Dermis blood vessel endothelial cell (primary cell): ENCODE measurements around the gene NDUFAF2. TPM values are rescaled to one million over a fixed set of nuclear protein-coding genes. Genes with fewer than 3 reads are reported as not detected.
"Not testable (repeated sequence)": the region's sequence is repeated elsewhere in the genome, so short reads cannot be mapped to it uniquely, and the experiment has no call there.

ENCODE experiments used
- DNase-seq: peaks from one replicate; pipeline ENCODE4 v3.0.0; 2010
- total RNA-seq: library from RNA; depleted of rRNA; stranded (reverse); fragments of >200 nt; gene quantifications from 2 replicates; pipeline ENCODE4 v1.2.3, GENCODE V29; 2014

The NDUFAF2 gene
- total RNA-seq: 18.1 and 19.2 TPM in 2 replicates

DNA sequence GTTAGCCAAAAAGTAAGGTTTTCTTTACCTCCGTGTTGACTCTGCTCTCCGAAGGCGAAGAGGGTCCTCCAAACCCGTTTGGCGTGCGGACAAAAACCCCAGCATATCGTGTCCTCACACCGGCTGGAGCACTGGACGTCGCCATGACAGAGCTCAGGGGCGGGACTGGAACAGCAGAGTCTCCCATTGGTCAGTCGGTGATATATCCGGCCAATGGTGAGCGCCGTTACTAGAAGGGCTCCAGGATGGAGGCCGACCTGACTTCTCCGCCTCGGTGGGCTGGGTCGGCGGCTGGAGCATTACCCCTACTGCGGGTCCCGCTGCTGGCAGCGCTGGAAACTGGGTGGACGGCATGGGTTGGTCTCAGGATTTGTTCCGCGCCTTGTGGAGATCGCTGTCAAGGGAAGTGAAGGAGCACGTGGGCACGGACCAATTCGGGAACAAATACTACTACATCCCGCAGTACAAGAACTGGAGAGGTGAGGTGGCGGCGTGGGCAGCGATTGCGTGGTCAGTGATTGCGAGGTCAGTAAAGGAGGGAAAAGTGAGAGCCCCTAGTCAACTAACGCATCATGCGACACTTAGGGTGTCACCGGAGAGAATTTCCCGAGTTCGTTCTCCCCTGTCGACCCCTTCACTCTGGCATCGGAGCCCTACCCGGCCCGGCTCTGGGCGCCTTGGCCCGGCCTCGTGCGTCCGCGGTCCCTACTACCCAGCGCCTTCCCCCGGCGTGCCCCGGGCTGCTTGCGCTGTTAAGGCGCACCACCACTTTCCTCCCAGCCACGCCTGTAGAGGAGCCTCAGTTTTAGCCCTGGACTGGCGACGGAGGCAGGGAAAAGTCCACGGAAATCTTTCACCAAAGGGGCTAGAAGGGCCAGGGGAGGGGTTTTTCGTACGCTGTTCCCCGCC lies at the start of gene NDUFAF2, which contains the start of gene ERCC8:
NDUFAF2 (plus strand) TSS at position 302 of the 909 bp plus-strand sequence; CDS start at position 353, 51 bp downstream.
ERCC8 (minus strand) TSS at position 167 of the 909 bp plus-strand sequence; CDS start at position 105, 62 bp downstream.
- peak; percentile 95 for DNase-seq

DNA sequence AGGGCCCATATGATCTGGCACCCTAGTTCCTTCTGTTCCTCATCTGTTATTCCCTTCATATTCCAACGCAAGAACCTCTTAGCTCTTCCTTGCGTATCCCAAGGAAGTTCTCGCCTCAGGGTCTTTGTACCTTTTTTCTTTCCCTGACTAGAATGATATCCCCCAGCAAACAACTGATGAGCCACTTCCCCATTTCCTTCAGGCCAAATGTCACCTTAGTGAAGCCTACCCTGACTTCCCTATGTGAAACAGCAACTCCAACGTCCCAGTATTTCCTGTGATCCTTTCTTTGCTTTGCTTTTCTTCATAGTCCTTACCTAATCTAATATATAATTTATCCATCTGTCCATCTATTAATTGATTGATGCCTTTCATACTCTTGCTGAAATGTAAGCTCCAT lies 48.0 kb upstream of the NDUFAF2 start:
- DNase-seq: no peak

DNA sequence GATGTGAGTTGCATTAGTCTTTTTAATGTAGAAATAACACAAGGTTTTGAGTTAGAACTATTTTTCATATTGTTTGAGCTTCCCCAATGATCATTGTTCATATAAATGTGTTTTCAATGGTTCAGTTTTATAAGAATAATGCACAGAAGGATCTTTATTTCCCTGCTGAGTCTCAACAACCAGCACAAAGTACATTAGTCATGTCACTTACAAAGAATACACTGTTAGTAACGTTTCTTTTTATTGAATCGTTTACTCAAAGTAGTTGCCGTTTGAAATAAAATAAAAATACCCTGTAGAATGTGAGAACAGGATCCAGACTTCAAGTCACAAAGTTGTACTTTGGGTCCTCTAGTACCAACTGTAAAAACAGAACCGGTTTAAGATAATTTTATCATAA lies 41.6 kb upstream of the NDUFAF2 start:
- no peak for DNase-seq

DNA sequence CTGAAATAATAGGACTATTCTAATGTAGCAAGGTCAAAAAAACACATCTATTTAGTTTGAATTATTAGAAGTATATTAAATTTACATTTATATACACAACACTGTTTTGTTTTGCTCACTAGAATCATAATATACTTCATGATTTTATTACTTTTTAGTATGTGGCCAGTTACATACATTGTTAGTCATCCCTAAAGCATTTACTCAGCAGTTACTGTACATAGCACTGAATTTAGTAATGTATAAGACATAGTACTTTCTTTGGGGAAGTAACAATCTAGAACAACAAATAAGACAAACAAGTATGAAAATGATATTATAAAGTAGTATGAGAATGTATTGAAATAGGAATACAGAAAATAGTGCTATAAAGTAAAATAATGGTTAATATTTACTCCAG lies 28.4 kb upstream of the NDUFAF2 start:
- no peak for DNase-seq

DNA sequence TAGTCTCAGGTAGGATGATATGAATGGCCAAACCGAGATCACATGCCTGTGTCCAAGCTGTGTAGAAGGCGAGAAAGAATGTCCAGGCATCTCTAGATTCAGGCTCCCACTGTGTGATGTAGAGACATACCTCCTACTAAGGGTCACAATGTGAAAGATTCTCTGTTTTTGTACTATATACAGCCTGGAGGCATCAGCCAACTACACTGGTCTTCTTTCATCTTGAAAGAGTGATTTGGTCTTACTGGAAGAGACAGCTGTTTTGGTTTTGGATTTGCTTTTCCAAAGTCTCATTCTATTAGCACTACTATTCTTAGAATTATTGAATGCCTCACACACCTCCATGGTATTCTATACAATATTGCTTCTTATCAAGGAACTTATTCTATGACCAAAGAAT lies 26.5 kb upstream of the NDUFAF2 start:
- DNase-seq: no peak

DNA sequence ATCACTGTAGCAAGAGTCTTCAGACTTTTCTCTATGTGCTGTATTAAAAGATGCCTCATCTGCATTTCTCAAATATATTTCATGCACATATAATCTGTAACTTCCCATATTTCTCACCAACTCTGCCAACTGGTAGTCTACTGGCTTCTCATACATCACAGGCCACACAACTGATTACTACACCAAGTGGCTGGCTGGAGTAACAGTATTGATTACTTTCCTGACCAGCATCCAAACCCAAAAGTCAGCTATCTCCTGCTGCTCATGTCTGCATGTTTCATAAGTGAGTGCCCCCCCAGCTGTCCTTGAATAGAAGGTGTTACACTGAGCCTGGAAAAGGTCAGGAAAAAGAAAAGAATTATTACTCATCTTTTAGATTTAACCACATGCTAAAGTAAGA lies 17.6 kb upstream of the NDUFAF2 start:
- no peak for DNase-seq

GRCh38 chr5:60929024-60929423 lies 16.0 kb upstream of the NDUFAF2 start:
- peak; percentile 16 for DNase-seq

GRCh38 chr5:60943624-60944023 lies 1.4 kb upstream of the NDUFAF2 start:
- no peak for DNase-seq

GRCh38 chr5:60945813-60946187 lies 795 bp downstream of the NDUFAF2 start:
- peak; percentile 65 for DNase-seq

GRCh38 chr5:60948738-60949137 lies 3.7 kb downstream of the NDUFAF2 start:
- DNase-seq: no peak

DNA sequence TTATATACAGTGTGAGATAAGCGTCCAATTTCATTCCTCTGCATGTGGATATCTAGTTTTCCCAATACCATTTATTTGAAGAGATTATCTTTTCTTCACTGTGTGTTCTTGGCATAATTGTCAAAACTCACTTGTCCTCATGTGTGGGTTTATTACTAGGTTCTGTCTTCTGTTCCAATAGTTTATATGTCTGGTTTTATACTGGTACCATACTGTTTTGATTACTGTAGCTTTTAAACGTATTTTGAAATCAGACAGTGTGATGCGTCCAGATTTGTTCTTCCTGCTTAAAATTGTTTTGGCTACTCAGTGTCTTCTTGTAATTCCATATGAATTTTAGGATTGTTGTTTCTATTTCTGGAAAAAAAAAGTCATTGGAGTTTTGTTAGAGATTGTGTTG lies 10.2 kb downstream of the NDUFAF2 start:
- DNase-seq: no peak

DNA sequence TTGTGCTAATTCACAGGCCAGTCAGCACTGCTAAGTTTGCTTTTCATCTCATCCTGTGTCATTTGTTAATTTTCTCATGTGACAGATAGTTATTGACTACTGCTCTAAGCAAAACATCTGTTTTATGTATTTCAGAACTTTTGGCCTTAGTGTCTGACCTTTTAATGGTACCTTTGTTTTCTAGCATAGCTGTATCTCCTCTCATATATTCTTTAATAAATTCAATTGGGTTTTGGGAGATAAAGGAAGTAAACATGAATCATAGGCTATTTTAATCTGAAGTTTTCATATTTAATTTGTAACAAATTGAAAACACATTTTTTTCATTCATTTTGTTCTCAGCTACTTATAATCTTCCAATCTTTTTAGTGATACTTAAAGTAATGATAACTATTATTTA lies 13.1 kb downstream of the NDUFAF2 start:
- no peak for DNase-seq

GRCh38 chr5:60958712-60959111 lies 13.7 kb downstream of the NDUFAF2 start:
- DNase-seq: no peak

DNA sequence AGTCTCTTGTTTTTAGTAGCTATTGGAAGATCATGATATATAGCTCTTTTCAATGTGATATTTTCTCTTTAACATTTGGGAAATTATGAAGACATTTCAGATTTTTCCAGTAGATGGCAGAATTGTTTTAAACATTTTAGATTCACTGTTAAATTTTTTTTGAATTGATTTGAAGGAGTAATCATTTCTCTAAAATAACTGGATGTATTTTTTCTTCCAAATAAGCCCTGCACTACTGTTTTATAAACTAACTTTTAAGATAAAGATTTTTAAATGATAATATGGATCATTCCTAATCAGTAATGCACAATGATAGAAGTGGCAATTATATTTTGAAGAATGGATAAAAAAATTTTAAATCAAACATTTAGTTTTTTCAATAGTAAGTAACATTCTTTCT lies 14.2 kb downstream of the NDUFAF2 start:
- peak; percentile 52 for DNase-seq

DNA sequence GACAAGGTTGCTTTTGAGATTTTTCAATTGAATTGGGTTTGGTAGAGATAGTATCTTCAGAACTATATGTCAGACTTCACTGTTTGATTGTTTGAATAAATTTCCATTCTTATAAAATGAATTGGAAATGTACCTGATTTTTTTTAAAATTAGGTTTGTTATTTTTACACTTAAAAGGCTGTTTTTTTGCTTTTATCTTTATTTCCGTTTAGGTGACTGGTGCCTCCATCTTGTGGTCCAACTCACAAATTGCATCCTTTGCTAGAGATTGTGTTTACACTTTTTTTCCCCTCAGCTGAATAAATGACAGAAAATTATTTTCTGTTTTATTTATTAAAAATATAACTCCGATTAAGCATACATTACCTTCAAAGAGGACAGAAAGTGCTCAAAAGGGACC lies 15.6 kb downstream of the NDUFAF2 start:
- DNase-seq: peak; percentile 53

DNA sequence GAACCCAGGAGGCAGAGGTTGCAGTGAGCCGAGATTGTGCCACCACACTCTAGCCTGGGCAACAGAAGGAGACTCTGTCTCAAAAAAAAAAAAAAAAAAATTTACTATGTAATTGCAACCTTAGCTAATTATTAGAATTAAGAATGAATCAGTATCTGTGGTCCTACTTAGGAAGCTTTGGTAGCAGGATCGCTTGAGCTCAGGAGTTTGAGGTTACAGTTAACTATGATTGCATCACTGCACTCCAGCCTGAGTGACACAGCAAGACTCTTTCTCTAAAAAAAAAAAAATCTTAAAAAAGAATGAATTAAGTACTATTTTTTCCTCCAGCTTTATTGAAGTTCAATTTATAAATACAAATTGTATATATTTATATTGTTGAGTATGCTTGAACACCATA lies 16.7 kb downstream of the NDUFAF2 start:
- no peak for DNase-seq

- DNase-seq: no peak
These were observed 27.2 kb downstream of the NDUFAF2 start for GRCh38 chr5:60972231-60972630.

DNA sequence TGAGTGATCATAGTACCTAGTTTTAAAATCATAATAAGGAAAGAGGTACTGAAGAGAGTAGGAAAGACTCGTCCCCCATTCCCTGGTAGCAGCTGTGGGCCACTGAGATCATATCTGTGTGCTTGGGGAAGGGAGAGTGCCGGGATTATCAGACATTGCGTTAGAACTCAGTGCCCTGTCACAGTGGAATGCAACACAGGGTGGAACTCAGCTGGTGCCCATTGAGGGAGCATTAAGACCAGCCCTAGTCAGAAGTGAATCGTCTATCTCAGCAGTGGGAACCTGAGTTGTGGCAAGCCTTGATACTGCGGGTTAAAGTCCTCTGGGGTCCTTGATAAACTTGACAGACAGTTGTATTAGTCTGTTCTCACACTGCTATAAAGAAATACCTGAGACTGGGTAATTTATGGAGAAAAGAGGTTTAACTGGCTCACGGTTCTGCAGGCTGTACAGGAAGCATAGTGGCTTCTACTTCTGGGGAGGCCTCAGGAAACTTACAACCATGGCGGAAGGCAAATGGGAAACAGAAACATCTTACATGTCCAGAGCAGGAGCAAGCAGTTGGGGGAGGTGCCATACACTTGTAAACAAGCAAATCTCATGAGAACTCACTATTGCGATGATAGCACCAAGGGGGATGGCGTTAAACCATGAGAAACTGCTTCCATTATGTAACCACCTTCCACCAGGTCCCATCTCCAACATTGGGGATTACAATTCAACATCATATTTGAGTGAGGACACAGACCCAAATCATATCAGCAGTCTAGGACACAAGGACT lies 33.1 kb downstream of the NDUFAF2 start:
- DNase-seq: no peak

- no peak for DNase-seq
These were observed 34.0 kb downstream of the NDUFAF2 start for GRCh38 chr5:60978968-60979367.

DNA sequence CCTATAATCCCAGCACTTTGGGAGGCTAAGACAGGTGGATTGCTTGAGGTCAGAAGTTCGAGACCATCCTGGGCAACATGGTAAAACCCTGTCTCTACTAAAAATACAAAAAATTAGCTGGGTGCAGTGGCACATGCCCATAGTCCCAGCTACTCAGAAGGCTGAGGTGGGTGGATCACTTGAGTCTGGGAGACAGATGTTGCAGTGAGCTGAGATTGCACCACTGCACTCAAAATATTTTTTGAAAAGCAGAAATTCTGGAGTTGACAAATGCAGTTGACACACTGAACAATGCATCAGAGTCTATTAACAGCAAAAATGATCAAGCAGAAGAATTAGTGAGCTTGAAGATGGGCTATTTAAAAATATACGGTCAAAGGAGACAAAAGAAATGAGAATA lies 35.5 kb downstream of the NDUFAF2 start:
- DNase-seq: no peak

GRCh38 chr5:60982127-60982526 lies 37.1 kb downstream of the NDUFAF2 start:
- DNase-seq: not testable (repeated sequence)

DNA sequence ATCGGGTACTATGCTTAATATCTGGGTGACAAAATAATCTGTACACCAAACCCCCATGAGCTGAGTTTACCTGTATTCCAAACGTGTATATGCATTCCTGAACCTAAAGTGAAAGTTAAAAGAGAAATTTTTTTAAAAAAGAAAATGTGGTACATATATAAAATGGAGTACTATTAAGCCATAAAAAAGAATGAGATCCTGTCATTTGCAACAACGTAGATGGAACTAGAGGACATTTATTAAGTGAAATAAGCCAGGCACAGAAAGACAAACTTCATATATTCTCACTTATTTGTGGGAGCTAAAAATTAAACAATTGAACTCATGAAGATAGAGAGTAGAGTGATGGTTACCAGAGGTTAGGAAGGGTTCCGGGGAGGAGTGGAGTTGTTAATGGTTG lies 44.8 kb downstream of the NDUFAF2 start:
- DNase-seq: no peak

DNA sequence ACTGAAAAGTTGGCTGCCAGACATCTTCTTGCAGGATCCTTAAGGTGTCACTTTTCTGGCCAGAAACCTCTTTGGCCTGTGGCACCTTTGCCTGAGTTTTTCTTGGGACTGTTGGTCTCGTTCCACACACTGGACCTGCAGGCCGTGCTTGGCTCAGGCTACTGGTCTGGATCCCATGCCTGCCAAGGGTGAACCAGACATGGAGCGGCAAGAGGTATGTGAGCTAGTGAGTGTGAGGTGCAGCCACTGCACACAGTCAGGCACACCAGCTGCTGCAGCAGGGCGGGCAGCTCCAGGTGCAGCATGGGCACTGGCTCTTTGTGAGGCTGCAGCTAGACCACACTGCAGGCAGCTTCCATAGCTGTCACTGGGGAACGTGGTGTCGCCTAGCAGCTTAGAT lies 47.9 kb downstream of the NDUFAF2 start:
- DNase-seq: no peak

DNA sequence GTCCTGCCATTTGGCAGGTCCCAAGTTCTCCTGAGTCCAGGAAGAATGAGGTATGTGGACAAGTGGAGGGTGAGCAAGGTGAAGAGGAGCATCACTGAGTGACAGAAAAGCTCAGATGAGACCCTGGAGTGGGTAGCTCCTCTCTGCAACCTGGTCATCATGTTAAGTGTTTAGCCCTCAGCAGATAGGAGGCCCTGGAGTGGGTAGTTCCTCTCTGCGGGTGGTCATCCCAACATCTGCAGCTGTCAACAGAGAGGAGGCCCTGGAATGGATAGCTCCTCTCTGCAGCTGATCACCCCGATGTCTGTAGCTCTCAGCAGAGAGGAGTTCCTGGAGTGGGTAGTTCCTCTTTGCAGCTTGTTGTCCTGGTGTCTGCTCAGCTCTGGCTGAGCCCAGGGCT lies 48.4 kb downstream of the NDUFAF2 start:
- DNase-seq: no peak
